Gastroesophageal sphincter (tissue), 4 donors: ENCODE results near the gene TMEM150A. TPM values are rescaled to one million over a fixed set of nuclear protein-coding genes. Genes with fewer than 3 reads are reported as not detected.
A peak's percentile ranks its signal among the peaks of the same experiment; 100 is the strongest.

Experiments
- ATAC-seq: fragments of 150-250 bp; one replicate; pipeline ENCODE4 v1.9.1; 2016; ENCODE audit warnings: mild to moderate bottlenecking, moderate library complexity
- H3K27ac ChIP-seq, 4 donors: fragments of 200-600 bp; sonication (generic) in 3 of 4; 1 replicate in 3 of 4; 2 replicates in 1 of 4; pipeline ENCODE4 v1.5.1; 2016 to 2019
- H3K27me3 ChIP-seq: fragments of 200-600 bp; sonication (generic); one replicate; pipeline ENCODE4 v1.5.1; 2019
- H3K36me3 ChIP-seq, 2 donors: fragments of 200-600 bp; sonication (generic); one replicate each; pipeline ENCODE4 v1.5.1; 2019; ENCODE audit warnings: control low read depth in 1 of 2
- H3K4me1 ChIP-seq, 3 donors: fragments of 200-600 bp; sonication (generic); 1 replicate in 2 of 3; 2 replicates in 1 of 3; pipeline ENCODE4 v1.5.1; 2016 to 2019; ENCODE audit warnings: control low read depth in 2 of 3
- H3K4me3 ChIP-seq, 2 donors: fragments of 200-600 bp; sonication (generic); one replicate each; pipeline ENCODE4 v1.5.1; 2019; ENCODE audit warnings: mild to moderate bottlenecking in 1 of 2, moderate library complexity in 1 of 2
- H3K9me3 ChIP-seq, 3 donors: fragments of 200-600 bp; sonication (generic); one replicate each; pipeline ENCODE4 v1.5.1; 2017 to 2019; ENCODE audit warnings: control low read depth in 2 of 3
- EP300 ChIP-seq: sonication (generic); formaldehyde crosslinking; IDR thresholded peaks from one replicate; pipeline ENCODE4 v1.6.1; 2017; ENCODE audit warnings: antibody characterized with exemption, mild to moderate bottlenecking
- POLR2A ChIP-seq, 2 donors: fragments of 450-650 bp; IDR thresholded peaks; one replicate each; pipeline ENCODE4 v1.6.1; 2017; ENCODE audit warnings: antibody characterized with exemption in 2 of 2, mild to moderate bottlenecking in 2 of 2, moderate library complexity in 1 of 2
- POLR2AphosphoS5 ChIP-seq: sonication (generic); formaldehyde crosslinking; IDR thresholded peaks from one replicate; pipeline ENCODE4 v1.6.1; 2017; ENCODE audit warnings: antibody characterized with exemption
- WGBS, 2 donors: methylation state at CpG; one replicate each; pipeline ENCODE4 v1.1.5; 2018; ENCODE audit warnings: low coverage in 1 of 2; 5-methylcytosine and 5-hydroxymethylcytosine counted together
- total RNA-seq, 4 donors: library from RNA; depleted of rRNA; stranded (reverse); fragments of >200 nt; gene quantifications; one replicate each; pipeline ENCODE4 v1.1.0, GENCODE V29; 2016
- TF ChIP-seq, protein P1 (sequence below), 4 experiments: fragments of 200-600 bp in 2 of 4; fragments of 450-650 bp in 2 of 4; sonication (generic) in 1 of 4; IDR thresholded peaks; one replicate each; pipeline ENCODE4 v1.5.1; 2017 to 2019; ENCODE audit warnings: antibody characterized with exemption in 4 of 4, mild to moderate bottlenecking in 2 of 4, moderate library complexity in 2 of 4

TMEM150A gene
- 10 to 100 TPM; 17.6 to 26.9 (median 19.9) TPM for total RNA-seq

- peak; percentile 98 for ATAC-seq
- Histone ChIP-seq H3K27ac (peak within 1 kb of the TSS; percentile 60 to 95 (median 90)), H3K4me1 (peaks cover 3 to 88% (median 39%) of the 10 kb centered on the region in 3 donors), H3K36me3 (peaks cover 0 to 52% of the 10 kb centered on the region in 2 donors), H3K4me3 (peak within 1 kb of the TSS; percentile 79 to 91), H3K9me3 (no peaks in the 10 kb centered on the region), H3K27me3 (no peaks in the 10 kb centered on the region)
- TF ChIP-seq EP300 (no peak), POLR2A (IDR thresholded peaks at IDR 0.05) (peak; percentile 80 to 93), POLR2AphosphoS5 (peak; percentile 72)
- TF ChIP-seq, protein P1, sequence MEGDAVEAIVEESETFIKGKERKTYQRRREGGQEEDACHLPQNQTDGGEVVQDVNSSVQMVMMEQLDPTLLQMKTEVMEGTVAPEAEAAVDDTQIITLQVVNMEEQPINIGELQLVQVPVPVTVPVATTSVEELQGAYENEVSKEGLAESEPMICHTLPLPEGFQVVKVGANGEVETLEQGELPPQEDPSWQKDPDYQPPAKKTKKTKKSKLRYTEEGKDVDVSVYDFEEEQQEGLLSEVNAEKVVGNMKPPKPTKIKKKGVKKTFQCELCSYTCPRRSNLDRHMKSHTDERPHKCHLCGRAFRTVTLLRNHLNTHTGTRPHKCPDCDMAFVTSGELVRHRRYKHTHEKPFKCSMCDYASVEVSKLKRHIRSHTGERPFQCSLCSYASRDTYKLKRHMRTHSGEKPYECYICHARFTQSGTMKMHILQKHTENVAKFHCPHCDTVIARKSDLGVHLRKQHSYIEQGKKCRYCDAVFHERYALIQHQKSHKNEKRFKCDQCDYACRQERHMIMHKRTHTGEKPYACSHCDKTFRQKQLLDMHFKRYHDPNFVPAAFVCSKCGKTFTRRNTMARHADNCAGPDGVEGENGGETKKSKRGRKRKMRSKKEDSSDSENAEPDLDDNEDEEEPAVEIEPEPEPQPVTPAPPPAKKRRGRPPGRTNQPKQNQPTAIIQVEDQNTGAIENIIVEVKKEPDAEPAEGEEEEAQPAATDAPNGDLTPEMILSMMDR (IDR thresholded peaks at IDR 0.05): peak in 3 of 4 experiments; percentile 55 to 77 (median 75)
- 0% methylated on average over 1 of the region's 73 CpGs; no CpG with 5 or more reads in 1 of the 2 donors for WGBS, 2 donors
These were observed at the start of gene TMEM150A for GRCh38 chr2:85602476-85603234. TSS of gene TMEM150A (minus strand) at chr2:85602698. CDS start at chr2:85601948, 750 bp downstream.

DNA sequence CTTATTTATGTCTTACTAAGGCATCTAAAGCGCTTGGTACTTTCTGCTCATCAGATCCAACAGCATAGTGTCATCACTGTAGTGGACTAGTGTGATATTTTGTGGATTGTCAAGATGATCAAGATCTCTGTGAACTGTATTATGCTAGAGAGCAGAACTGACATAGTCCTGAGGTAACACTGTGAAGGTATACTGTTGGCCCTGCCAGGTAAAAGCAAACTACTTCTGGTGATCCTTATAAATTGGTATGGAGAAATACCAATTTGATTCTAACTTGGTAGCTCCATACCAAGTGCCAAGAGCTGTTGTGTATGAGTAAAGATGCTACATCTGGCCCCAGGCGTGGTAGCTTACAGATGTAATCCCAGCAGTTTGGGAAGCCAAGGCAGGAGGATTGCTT is 49.6 kb upstream of the TMEM150A start:
- no peak for ATAC-seq
- no peak overlapping the region for H3K27ac ChIP-seq
- H3K4me1 ChIP-seq: no peaks in the 10 kb centered on the region
- no peaks in the 10 kb centered on the region for H3K27me3 ChIP-seq
- H3K36me3 ChIP-seq: peaks cover 0 to 88% of the 10 kb centered on the region in 2 donors
- TF ChIP-seq EP300 (no peak), POLR2A (IDR thresholded peaks at IDR 0.05) (no peak), POLR2AphosphoS5 (no peak)
- TF ChIP-seq, protein P1 (IDR thresholded peaks at IDR 0.05): no peak
- no peak overlapping the region for H3K4me3 ChIP-seq
- H3K9me3 ChIP-seq: no peaks in the 10 kb centered on the region
- 90 to 100% methylated on average over 2 of the region's 2 CpGs for WGBS, 2 donors

- no peak overlapping the region for H3K27ac ChIP-seq
- no peak for ATAC-seq
- H3K4me3 ChIP-seq: no peak overlapping the region
- H3K9me3 ChIP-seq: no peaks in the 10 kb centered on the region
- H3K4me1 ChIP-seq: no peaks in the 10 kb centered on the region
- 85 to 87% methylated on average over 3 of the region's 3 CpGs for WGBS, 2 donors
- no peaks in the 10 kb centered on the region for H3K27me3 ChIP-seq
- H3K36me3 ChIP-seq: peaks cover 0 to 88% of the 10 kb centered on the region in 2 donors
- TF ChIP-seq EP300 (no peak), POLR2AphosphoS5 (no peak), POLR2A (IDR thresholded peaks at IDR 0.05) (no peak)
- TF ChIP-seq, protein P1 (IDR thresholded peaks at IDR 0.05): no peak
These were observed 48.6 kb upstream of the TMEM150A start for GRCh38 chr2:85651097-85651496.

DNA sequence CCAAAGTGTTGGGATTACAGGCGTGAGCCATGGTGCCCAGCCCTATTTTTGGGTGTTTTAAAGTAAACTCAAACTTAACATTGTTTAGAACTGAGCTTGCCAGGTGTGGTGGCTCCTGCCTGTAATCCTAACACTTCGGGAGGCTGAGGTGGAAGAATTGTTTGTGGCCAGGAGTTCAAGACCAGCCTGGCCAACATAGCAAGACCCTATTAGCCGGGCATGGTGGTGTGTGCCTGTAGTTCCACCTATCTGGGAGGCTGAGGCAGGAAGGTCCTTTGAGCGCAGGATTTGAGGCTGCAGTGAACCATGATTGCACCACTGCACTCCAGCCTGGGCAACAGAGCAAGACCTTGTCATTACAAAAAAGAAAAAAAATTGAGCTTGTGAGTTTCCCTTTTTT is 48.0 kb upstream of the TMEM150A start:
- TF ChIP-seq, protein P1 (IDR thresholded peaks at IDR 0.05): no peak
- no peak for TF ChIP-seq POLR2AphosphoS5
- H3K4me1 ChIP-seq: no peaks in the 10 kb centered on the region
- 100% methylated on average over 2 of the region's 4 CpGs; no CpG with 5 or more reads in 1 of the 2 donors for WGBS, 2 donors
- peaks cover 5 to 91% of the 10 kb centered on the region in 2 donors for H3K36me3 ChIP-seq
- no peak overlapping the region for H3K4me3 ChIP-seq
- no peak for ATAC-seq
- H3K9me3 ChIP-seq: no peaks in the 10 kb centered on the region
- H3K27ac ChIP-seq: no peak overlapping the region
- H3K27me3 ChIP-seq: no peaks in the 10 kb centered on the region
